Ovary (tissue), 3 donors: ENCODE measurements around the gene C3orf18.

Source experiments
- POLR2A ChIP-seq: fragments of 450-650 bp; IDR thresholded peaks from one replicate; pipeline ENCODE4 v1.6.1; 2017; ENCODE audit warnings: antibody characterized with exemption, mild to moderate bottlenecking, moderate library complexity
- TF ChIP-seq, protein P1 (sequence below), 3 donors: fragments of 450-650 bp in 2 of 3; fragments of 200-600 bp in 1 of 3; IDR thresholded peaks; one replicate each; pipeline versions ENCODE4 v1.5.1 to v1.8.0; 2016 to 2022; ENCODE audit warnings: antibody characterized with exemption in 3 of 3, mild to moderate bottlenecking in 1 of 3
- donor health status: DM: no; HTN: no; CAD: no.

DNA sequence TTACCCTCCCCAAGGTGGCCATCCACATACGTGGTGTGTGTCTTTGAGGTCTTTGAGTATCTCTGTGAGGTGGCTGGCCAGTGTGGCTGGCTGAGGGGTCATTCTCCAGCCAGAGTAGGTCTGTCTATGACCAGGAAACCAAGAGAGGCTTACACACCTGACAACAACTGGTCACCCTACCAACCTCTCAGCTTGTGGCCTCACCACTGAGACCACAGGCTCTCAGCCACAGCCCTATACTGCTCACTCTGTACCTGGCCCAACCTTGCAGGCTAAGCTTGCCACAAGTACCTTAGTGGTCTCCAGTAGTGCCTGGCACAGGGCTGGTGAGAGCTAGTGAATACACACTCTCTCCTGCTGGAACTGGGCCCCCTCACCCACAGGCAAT, 6.9 kb upstream of the C3orf18 start:
- TF ChIP-seq POLR2A: no peak
- TF ChIP-seq, protein P1, sequence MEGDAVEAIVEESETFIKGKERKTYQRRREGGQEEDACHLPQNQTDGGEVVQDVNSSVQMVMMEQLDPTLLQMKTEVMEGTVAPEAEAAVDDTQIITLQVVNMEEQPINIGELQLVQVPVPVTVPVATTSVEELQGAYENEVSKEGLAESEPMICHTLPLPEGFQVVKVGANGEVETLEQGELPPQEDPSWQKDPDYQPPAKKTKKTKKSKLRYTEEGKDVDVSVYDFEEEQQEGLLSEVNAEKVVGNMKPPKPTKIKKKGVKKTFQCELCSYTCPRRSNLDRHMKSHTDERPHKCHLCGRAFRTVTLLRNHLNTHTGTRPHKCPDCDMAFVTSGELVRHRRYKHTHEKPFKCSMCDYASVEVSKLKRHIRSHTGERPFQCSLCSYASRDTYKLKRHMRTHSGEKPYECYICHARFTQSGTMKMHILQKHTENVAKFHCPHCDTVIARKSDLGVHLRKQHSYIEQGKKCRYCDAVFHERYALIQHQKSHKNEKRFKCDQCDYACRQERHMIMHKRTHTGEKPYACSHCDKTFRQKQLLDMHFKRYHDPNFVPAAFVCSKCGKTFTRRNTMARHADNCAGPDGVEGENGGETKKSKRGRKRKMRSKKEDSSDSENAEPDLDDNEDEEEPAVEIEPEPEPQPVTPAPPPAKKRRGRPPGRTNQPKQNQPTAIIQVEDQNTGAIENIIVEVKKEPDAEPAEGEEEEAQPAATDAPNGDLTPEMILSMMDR (IDR thresholded peaks at IDR 0.05): no peak
